Spleen (tissue), 13 donors: ENCODE results near the gene FAM83C. TPM values are rescaled to one million over a fixed set of nuclear protein-coding genes. Genes with fewer than 3 reads are reported as not detected.

Source experiments
- DNase-seq: peaks from one replicate; pipeline ENCODE4 v3.0.0-alpha.2; 2020
- H3K27ac ChIP-seq, 8 donors: fragments of 200-600 bp; sonication (generic) in 7 of 8; 1 replicate in 4 of 8; 2 replicates in 4 of 8; pipeline versions ENCODE4 v1.5.0 to v1.8.0; 2016 to 2021; ENCODE audit warnings: inconsistent platforms in 4 of 8, mild to moderate bottlenecking in 4 of 8, moderate library complexity in 1 of 8
- H3K27me3 ChIP-seq, 7 donors: fragments of 200-600 bp; sonication (generic) in 6 of 7; replicated peaks in 1 of 7; 1 replicate in 4 of 7; 2 replicates in 3 of 7; pipeline versions ENCODE4 v1.5.0 to v1.8.0; 2016 to 2021; ENCODE audit warnings: inconsistent platforms in 3 of 7, mild to moderate bottlenecking in 1 of 7
- H3K36me3 ChIP-seq, 6 donors: fragments of 200-600 bp; sonication (generic) in 5 of 6; 1 replicate in 4 of 6; 2 replicates in 2 of 6; pipeline versions ENCODE4 v1.5.0 to v1.8.0; 2016 to 2021; ENCODE audit warnings: inconsistent platforms in 2 of 6
- H3K4me1 ChIP-seq, 6 donors: fragments of 200-600 bp; sonication (generic) in 5 of 6; 1 replicate in 3 of 6; 2 replicates in 3 of 6; pipeline versions ENCODE4 v1.5.0 to v1.8.0; 2016 to 2021; ENCODE audit warnings: inconsistent platforms in 3 of 6
- H3K4me3 ChIP-seq, 8 donors: fragments of 200-600 bp; sonication (generic) in 7 of 8; 1 replicate in 4 of 8; 2 replicates in 4 of 8; pipeline versions ENCODE4 v1.5.0 to v1.8.0; 2016 to 2021; ENCODE audit warnings: inconsistent platforms in 4 of 8, mild to moderate bottlenecking in 4 of 8, moderate library complexity in 2 of 8
- H3K9me3 ChIP-seq, 8 donors: fragments of 200-600 bp; sonication (generic) in 7 of 8; 1 replicate in 4 of 8; 2 replicates in 4 of 8; pipeline versions ENCODE4 v1.5.0 to v1.8.0; 2016 to 2021; ENCODE audit warnings: inconsistent platforms in 4 of 8
- POLR2A ChIP-seq, 3 donors: fragments of 450-650 bp; IDR thresholded peaks; one replicate each; pipeline ENCODE4 v1.5.1; 2017; ENCODE audit warnings: antibody characterized with exemption in 3 of 3, mild to moderate bottlenecking in 1 of 3
- POLR2AphosphoS5 ChIP-seq, 3 donors: sonication (generic); formaldehyde crosslinking; IDR thresholded peaks; one replicate each; pipeline ENCODE4 v1.5.1; 2017; ENCODE audit warnings: antibody characterized with exemption in 3 of 3
- WGBS, 5 donors: extraction: QIAGEN DNeasy Blood & Tissue Kit in 3 of 5; methylation state at CpG; one replicate each; pipeline versions ENCODE4 v1.1.5 to v1.1.7; 2013 to 2018; 5-methylcytosine and 5-hydroxymethylcytosine counted together
- intact Hi-C: fragments of 100-400 bp; cut with DNase I; formaldehyde crosslinking; loops from one replicate; pipeline ENCODE4 v1.15.0; 2023; ENCODE audit warnings: low total_unique reads
- long read RNA-seq, 2 donors: transcript quantifications; one replicate each; lab custom pipeline, GENCODE V29; 2026
- polyA plus RNA-seq, 3 donors: library from polyadenylated mRNA; stranded (reverse); fragments of 200-250 nt; gene quantifications; one replicate each; pipeline ENCODE4 v1.2.1, GENCODE V29; 2013
- total RNA-seq, 7 donors: library from RNA; depleted of rRNA in 3 of 7; stranded (reverse); fragments of >200 nt in 3 of 7; fragmentation: NEBNext Ultra II Directional in 4 of 7; extraction: Animal tissue kit (Norgen Biotek cat#: 25700) in 4 of 7; gene quantifications; one replicate each; pipeline versions ENCODE4 v1.1.0 to v1.2.1, GENCODE V29; 2016 to 2021
- TF ChIP-seq, protein P1 (sequence below), 11 experiments: fragments of 200-600 bp in 7 of 11; fragments of 450-650 bp in 4 of 11; sonication (generic) in 4 of 11; IDR thresholded peaks in 8 of 11; conservative IDR thresholded peaks in 3 of 11; 1 replicate in 7 of 11; 2 replicates in 4 of 11; pipeline versions ENCODE4 v1.4.0 to v1.8.0; 2016 to 2021; ENCODE audit warnings: antibody characterized with exemption in 11 of 11, inconsistent platforms in 4 of 11, mild to moderate bottlenecking in 1 of 11
- donor health status: healthy with polysubstance abuse.
- donor health status: DM: no; HTN: no; CAD: no; lungs with moderate emphysema.
- donor health status: DM: no; HTN: no; CAD: no.
- donor health status: Bipolar disorder and iron deficiency.
- donor health status: healthy.
- donor health status: DM: no; HTN: no; CAD: no.
- donor health status: DM: yes; HTN: yes; CAD: no.

The FAM83C gene
- total RNA-seq (not detected), polyA plus RNA-seq (not detected)
- long read RNA-seq, donor 1: 0 reads
- long read RNA-seq, donor 2: 0 reads

DNA sequence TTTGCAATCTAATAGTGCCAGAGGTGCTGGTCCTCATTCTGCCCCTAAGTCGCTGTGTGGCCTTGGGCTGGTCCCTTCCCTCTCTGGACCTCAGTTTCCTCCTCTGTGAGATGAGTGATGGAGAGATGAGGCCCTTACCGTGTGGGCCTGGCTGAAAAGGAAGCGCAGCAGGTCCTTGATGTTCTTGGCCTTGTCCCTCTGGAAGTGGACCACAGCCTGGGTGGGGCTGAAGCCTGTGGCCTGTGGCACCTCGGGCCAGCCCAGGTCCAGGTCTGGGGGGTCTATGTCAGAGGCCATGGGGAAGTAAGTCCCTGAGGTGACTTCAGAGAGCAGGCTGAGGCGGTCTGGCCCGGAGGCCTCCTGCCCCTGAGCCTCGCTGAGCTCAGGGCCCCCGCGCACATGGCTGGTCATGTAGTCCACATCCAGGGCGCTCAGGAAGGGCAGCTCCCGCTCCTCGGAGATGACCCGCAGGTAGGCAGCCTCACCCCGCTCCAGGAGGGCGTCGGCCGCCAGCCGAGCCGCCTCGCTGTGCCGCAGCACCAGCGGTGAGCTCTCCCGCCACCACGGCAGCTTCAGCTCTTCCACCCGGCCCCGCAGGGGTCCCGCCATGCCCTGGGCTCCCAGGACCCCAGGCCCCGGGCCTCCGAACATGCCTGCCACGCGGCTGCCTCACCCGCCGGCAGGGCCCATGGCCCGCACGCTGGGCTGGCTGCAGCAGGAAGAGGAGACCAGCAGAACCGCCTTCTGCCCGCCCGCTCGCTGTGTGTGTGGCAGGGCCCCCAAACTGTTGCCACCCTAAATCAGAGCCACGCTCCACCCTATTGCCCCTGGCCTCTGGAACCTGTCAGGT is at the start of gene FAM83C:
Gene FAM83C (minus strand): TSS at position 772 of the 850 bp plus-strand sequence. CDS start 121 bp downstream, at position 651.
- Histone ChIP-seq H3K4me3 (no peak within 1 kb of the TSS), H3K4me1 (peaks cover 0 to 9% (median 0%) of the 10 kb centered on the region in 6 donors), H3K27ac (no peak within 1 kb of the TSS), H3K27me3 (peaks cover 0 to 48% (median 7%) of the 10 kb centered on the region in 7 donors), H3K9me3 (no peaks in the 10 kb centered on the region), H3K36me3 (no peaks in the 10 kb centered on the region)
- WGBS, 5 donors: 81 to 90% (median 86%) methylated on average over 27 to 40 of the region's 40 CpGs
- TF ChIP-seq POLR2A (IDR thresholded peaks at IDR 0.05) (no peak), POLR2AphosphoS5 (IDR thresholded peaks at IDR 0.05) (no peak)
- TF ChIP-seq, protein P1, sequence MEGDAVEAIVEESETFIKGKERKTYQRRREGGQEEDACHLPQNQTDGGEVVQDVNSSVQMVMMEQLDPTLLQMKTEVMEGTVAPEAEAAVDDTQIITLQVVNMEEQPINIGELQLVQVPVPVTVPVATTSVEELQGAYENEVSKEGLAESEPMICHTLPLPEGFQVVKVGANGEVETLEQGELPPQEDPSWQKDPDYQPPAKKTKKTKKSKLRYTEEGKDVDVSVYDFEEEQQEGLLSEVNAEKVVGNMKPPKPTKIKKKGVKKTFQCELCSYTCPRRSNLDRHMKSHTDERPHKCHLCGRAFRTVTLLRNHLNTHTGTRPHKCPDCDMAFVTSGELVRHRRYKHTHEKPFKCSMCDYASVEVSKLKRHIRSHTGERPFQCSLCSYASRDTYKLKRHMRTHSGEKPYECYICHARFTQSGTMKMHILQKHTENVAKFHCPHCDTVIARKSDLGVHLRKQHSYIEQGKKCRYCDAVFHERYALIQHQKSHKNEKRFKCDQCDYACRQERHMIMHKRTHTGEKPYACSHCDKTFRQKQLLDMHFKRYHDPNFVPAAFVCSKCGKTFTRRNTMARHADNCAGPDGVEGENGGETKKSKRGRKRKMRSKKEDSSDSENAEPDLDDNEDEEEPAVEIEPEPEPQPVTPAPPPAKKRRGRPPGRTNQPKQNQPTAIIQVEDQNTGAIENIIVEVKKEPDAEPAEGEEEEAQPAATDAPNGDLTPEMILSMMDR (IDR thresholded peaks at IDR 0.05 in 8 of 11, conservative IDR thresholded peaks at IDR 0.05 in 3 of 11): no peak
- DNase-seq: no peak
- intact Hi-C loops: no loop called here

DNA sequence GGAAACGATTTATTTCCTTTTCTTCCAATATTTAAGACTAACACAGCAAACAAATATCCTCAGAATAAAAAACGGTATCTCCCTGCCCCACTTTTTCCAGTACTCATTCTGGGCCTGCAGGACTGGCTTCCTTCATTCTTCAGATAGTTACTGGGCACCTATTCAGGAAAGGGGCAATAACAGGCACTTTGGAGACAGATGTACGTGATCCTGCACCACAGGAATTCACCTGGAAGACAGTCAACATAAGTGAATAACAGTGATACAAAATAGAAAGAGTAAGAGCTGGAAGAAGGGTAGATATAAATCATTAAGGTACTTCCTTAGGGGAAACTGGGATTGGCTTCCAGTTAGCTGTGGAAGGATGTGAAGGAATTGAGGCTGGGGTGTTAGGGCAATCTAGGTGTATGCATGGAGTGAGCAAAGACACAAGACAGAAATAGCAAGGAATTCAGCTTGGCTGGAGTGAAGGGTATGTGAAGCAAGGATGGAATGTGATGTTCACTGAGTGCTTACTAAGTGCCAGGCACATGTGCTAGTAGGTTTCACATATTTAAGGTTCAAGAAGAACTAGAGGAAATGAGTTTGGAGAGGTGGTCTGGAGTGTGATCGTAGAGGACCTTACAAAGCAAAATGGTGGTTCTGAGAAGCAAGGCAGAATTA is 49.3 kb upstream of the FAM83C start:
- Histone ChIP-seq H3K9me3 (peaks cover 0 to 8% (median 5%) of the 10 kb centered on the region in 8 donors), H3K4me1 (peaks cover 0 to 6% (median 2%) of the 10 kb centered on the region in 6 donors), H3K27me3 (no peaks in the 10 kb centered on the region), H3K36me3 (peaks cover 0 to 61% (median 29%) of the 10 kb centered on the region in 6 donors), H3K27ac (no peak overlapping the region), H3K4me3 (no peak overlapping the region)
- WGBS, 5 donors: 77 to 87% (median 82%) methylated on average over 4 of the region's 4 CpGs
- intact Hi-C loops: no loop called here
- DNase-seq: no peak
- TF ChIP-seq POLR2A (IDR thresholded peaks at IDR 0.05) (no peak), POLR2AphosphoS5 (IDR thresholded peaks at IDR 0.05) (no peak)
- TF ChIP-seq, protein P1 (IDR thresholded peaks at IDR 0.05 in 8 of 11, conservative IDR thresholded peaks at IDR 0.05 in 3 of 11): no peak

DNA sequence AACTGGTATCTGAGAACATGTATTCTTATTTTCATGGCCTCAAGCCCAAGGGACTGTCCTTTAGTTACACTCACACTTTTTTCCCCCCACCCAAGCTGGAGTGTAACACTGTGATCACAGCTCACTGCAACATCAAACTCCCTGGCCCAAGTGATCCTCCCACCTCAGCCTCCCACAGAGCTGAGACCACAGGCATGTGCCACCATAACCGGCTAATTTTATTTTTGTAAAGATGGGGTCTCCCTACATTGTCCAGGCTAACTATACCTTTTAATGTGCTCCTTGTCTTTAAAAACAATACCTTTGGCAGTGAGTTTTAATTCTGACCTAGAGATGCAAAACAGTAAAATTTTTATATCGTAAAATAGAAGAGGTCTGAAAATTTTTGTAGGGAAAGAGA is 48.2 kb upstream of the FAM83C start:
- intact Hi-C loops: no loop called here
- Histone ChIP-seq H3K27ac (no peak overlapping the region), H3K27me3 (no peaks in the 10 kb centered on the region), H3K9me3 (no peaks in the 10 kb centered on the region), H3K4me3 (no peak overlapping the region), H3K4me1 (peaks cover 0 to 6% (median 2%) of the 10 kb centered on the region in 6 donors), H3K36me3 (peaks cover 0 to 50% (median 19%) of the 10 kb centered on the region in 6 donors)
- TF ChIP-seq, protein P1 (IDR thresholded peaks at IDR 0.05 in 8 of 11, conservative IDR thresholded peaks at IDR 0.05 in 3 of 11): no peak
- TF ChIP-seq POLR2A (IDR thresholded peaks at IDR 0.05): no peak
- no peak for TF ChIP-seq POLR2AphosphoS5 (IDR thresholded peaks at IDR 0.05)
- no peak for DNase-seq
- WGBS, 5 donors: 94 to 99% (median 96%) methylated on average over 2 of the region's 2 CpGs

DNA sequence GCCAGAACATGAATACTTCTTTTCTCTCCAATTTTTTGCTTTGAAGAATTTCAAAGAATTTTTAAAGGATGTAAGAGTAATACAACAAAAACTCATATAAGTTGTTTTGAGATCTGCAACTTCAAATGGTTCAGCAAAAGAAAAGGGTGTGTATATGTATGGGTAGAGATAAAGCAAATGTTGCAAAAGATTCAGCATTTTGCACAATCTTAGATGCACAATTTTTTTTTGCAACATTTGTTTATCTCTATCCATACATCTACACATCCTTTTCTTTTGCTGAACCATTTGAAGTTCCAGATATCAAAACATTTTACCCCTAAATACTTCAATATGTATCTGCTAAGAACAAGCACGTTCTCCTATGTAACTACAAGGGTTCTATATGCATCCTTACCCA is 47.4 kb upstream of the FAM83C start:
- Histone ChIP-seq H3K36me3 (peaks cover 0 to 45% (median 13%) of the 10 kb centered on the region in 6 donors), H3K27me3 (no peaks in the 10 kb centered on the region), H3K9me3 (no peaks in the 10 kb centered on the region), H3K4me1 (peaks cover 0 to 6% (median 2%) of the 10 kb centered on the region in 6 donors), H3K4me3 (no peak overlapping the region), H3K27ac (no peak overlapping the region)
- TF ChIP-seq, protein P1 (IDR thresholded peaks at IDR 0.05 in 8 of 11, conservative IDR thresholded peaks at IDR 0.05 in 3 of 11): no peak
- TF ChIP-seq POLR2A (IDR thresholded peaks at IDR 0.05): no peak
- TF ChIP-seq POLR2AphosphoS5 (IDR thresholded peaks at IDR 0.05): no peak
- 91 to 100% (median 94%) methylated on average over 1 of the region's 1 CpG for WGBS, 5 donors
- no peak for DNase-seq
- intact Hi-C loops: no loop called here
